ENCODE data around the gene NFYC. TPM values are rescaled to one million over a fixed set of nuclear protein-coding genes. Genes with fewer than 3 reads are reported as not detected.
A peak's percentile ranks its signal among the peaks of the same experiment; 100 is the strongest.

Gene NFYC
- total and polyA plus RNA-seq, 2 experiments from 2014 or later, result 124 to 149 TPM

GRCh38 chr1:40684669-40685068 is 6.8 kb upstream of the NFYC start:
- Histone ChIP-seq H3K27me3 (no peaks in the 10 kb centered on the region), H3K27ac (no peak overlapping the region), H3K36me3 (peaks cover 6% of the 10 kb centered on the region), H3K9me3 (ENCODE audit: low read depth) (no peaks in the 10 kb centered on the region), H3K4me3 (no peak overlapping the region), H3K4me1 (ENCODE audit: low read depth) (no peaks in the 10 kb centered on the region)
- no peak for TF ChIP-seq CTCF (IDR thresholded peaks at IDR 0.05; ENCODE audit: low read depth, low read length)
- DNase-seq (ENCODE audit: low read depth in 1 of 2, low spot score in 1 of 2), result no peak

- no peaks in the 10 kb centered on the region for H3K27me3 ChIP-seq
- H3K4me3 ChIP-seq, result no peak overlapping the region
- H3K27ac ChIP-seq, result no peak overlapping the region
- H3K9me3 ChIP-seq (ENCODE audit: low read depth), result no peaks in the 10 kb centered on the region
- DNase-seq (ENCODE audit: low read depth in 1 of 2, low spot score in 1 of 2), result no peak
- peaks cover 6% of the 10 kb centered on the region for H3K36me3 ChIP-seq
- no peak for TF ChIP-seq CTCF (IDR thresholded peaks at IDR 0.05; ENCODE audit: low read depth, low read length)
- peaks cover 8% of the 10 kb centered on the region for H3K4me1 ChIP-seq (ENCODE audit: low read depth)
Measured at GRCh38 chr1:40687059-40687458, 4.4 kb upstream of the NFYC start.

GRCh38 chr1:40687661-40688060 is 3.8 kb upstream of the NFYC start:
- DNase-seq (ENCODE audit: low read depth in 1 of 2, low spot score in 1 of 2), result no peak
- H3K36me3 ChIP-seq, result peaks cover 6% of the 10 kb centered on the region

GRCh38 chr1:40689737-40690136 is 1.8 kb upstream of the NFYC start:
- no peaks in the 10 kb centered on the region for H3K9me3 ChIP-seq (ENCODE audit: low read depth)
- H3K4me1 ChIP-seq (ENCODE audit: low read depth), result peaks cover 14% of the 10 kb centered on the region
- peaks cover 6% of the 10 kb centered on the region for H3K36me3 ChIP-seq
- DNase-seq (ENCODE audit: low read depth in 1 of 2, low spot score in 1 of 2), result no peak
- H3K4me3 ChIP-seq, result no peak overlapping the region
- no peak for TF ChIP-seq CTCF (IDR thresholded peaks at IDR 0.05; ENCODE audit: low read depth, low read length)
- no peaks in the 10 kb centered on the region for H3K27me3 ChIP-seq
- H3K27ac ChIP-seq, result no peak overlapping the region

More at GRCh38 chr1:40687661-40688060, 3.8 kb upstream of the NFYC start:
- TF ChIP-seq CTCF (IDR thresholded peaks at IDR 0.05; ENCODE audit: low read depth, low read length), result no peak
- no peaks in the 10 kb centered on the region for H3K9me3 ChIP-seq (ENCODE audit: low read depth)
- H3K4me1 ChIP-seq (ENCODE audit: low read depth), result peaks cover 10% of the 10 kb centered on the region
- H3K4me3 ChIP-seq, result no peak overlapping the region
- H3K27ac ChIP-seq, result no peak overlapping the region
- H3K27me3 ChIP-seq, result no peaks in the 10 kb centered on the region

- peak overlapping the region; percentile 94 for H3K4me3 ChIP-seq
- no peaks in the 10 kb centered on the region for H3K9me3 ChIP-seq (ENCODE audit: low read depth)
- H3K27ac ChIP-seq, result peak overlapping the region; percentile 100
- peaks cover 6% of the 10 kb centered on the region for H3K36me3 ChIP-seq
- DNase-seq (ENCODE audit: low read depth in 1 of 2, low spot score in 1 of 2), result no peak
- H3K27me3 ChIP-seq, result no peaks in the 10 kb centered on the region
- H3K4me1 ChIP-seq (ENCODE audit: low read depth), result peaks cover 14% of the 10 kb centered on the region
- no peak for TF ChIP-seq CTCF (IDR thresholded peaks at IDR 0.05; ENCODE audit: low read depth, low read length)
Measured at GRCh38 chr1:40690771-40691537, 550 bp upstream of the NFYC start.
